Upper lobe of left lung (tissue), 6 donors: ENCODE measurements around the gene MAN1C1. TPM values are rescaled to one million over a fixed set of nuclear protein-coding genes. Genes with fewer than 3 reads are reported as not detected.

Experiments
- ATAC-seq, 2 donors: fragments of 200-7000 bp; cut with Tn5 transposase; one replicate each; pipeline ENCODE4 v1.9.1; 2022; ENCODE audit warnings: mild to moderate bottlenecking in 2 of 2, moderate library complexity in 2 of 2; ENCODE audit not compliant: low FRiP score in 2 of 2
- DNase-seq, 2 donors: peaks; one replicate each; pipeline ENCODE4 v3.0.0-alpha.2; 2019 to 2020
- H3K27ac ChIP-seq, 4 donors: fragments of 200-600 bp; sonication (generic); one replicate each; pipeline ENCODE4 v1.5.1; 2016 to 2019
- H3K27me3 ChIP-seq, 4 donors: fragments of 200-600 bp; sonication (generic); one replicate each; pipeline ENCODE4 v1.5.1; 2017 to 2019
- H3K36me3 ChIP-seq, 4 donors: fragments of 200-600 bp; sonication (generic); one replicate each; pipeline ENCODE4 v1.5.1; 2016 to 2019
- H3K4me1 ChIP-seq, 4 donors: fragments of 200-600 bp; sonication (generic); one replicate each; pipeline ENCODE4 v1.5.1; 2018 to 2019
- H3K4me3 ChIP-seq, 4 donors: fragments of 200-600 bp; sonication (generic); one replicate each; pipeline ENCODE4 v1.5.1; 2017 to 2019; ENCODE audit warnings: mild to moderate bottlenecking in 2 of 4, moderate library complexity in 1 of 4
- H3K9me3 ChIP-seq, 4 donors: fragments of 200-600 bp; sonication (generic); one replicate each; pipeline ENCODE4 v1.5.1; 2018 to 2019
- CTCF ChIP-seq, 6 experiments: fragments of 450-650 bp in 4 of 6; fragments of 200-600 bp in 2 of 6; sonication (generic) in 2 of 6; IDR thresholded peaks; one replicate each; pipeline ENCODE4 v1.5.1; 2016 to 2019; ENCODE audit warnings: antibody characterized with exemption in 6 of 6
- EP300 ChIP-seq, 4 donors: sonication (generic); formaldehyde crosslinking; IDR thresholded peaks; one replicate each; pipeline ENCODE4 v1.5.1; 2017; ENCODE audit warnings: antibody characterized with exemption in 4 of 4, control low read depth in 2 of 4
- POLR2A ChIP-seq, 4 donors: fragments of 450-650 bp; IDR thresholded peaks; one replicate each; pipeline ENCODE4 v1.5.1; 2016 to 2017; ENCODE audit warnings: antibody characterized with exemption in 4 of 4, mild to moderate bottlenecking in 2 of 4
- POLR2AphosphoS5 ChIP-seq, 2 donors: sonication (generic); formaldehyde crosslinking; IDR thresholded peaks; one replicate each; pipeline ENCODE4 v1.5.1; 2017; ENCODE audit warnings: antibody characterized with exemption in 2 of 2
- WGBS, 2 donors: methylation state at CpG; one replicate each; pipeline ENCODE4 v1.1.5; 2017 to 2018; 5-methylcytosine and 5-hydroxymethylcytosine counted together
- total RNA-seq, 6 donors: library from RNA; depleted of rRNA in 4 of 6; stranded (reverse); fragments of >200 nt in 4 of 6; gene quantifications; one replicate each; pipeline versions ENCODE4 v1.1.0 to v1.2.1, GENCODE V29; 2016 to 2021
- donor health status: DM: no; HTN: no; CAD: no; lungs with moderate emphysema.
- donor health status: DM: no; HTN: yes; CAD: no; lungs with severe emphysema.

Gene MAN1C1
- total RNA-seq, 6 donors from 2014 or later: 5.3 to 32.5 (median 16.2) TPM

GRCh38 chr1:25821630-25822091, 205.1 kb downstream of the MAN1C1 start:
- TF ChIP-seq EP300 (IDR thresholded peaks at IDR 0.05) (no peak), CTCF (IDR thresholded peaks at IDR 0.05) (no peak), POLR2A (IDR thresholded peaks at IDR 0.05) (no peak), POLR2AphosphoS5 (IDR thresholded peaks at IDR 0.05) (no peak)
- ATAC-seq (no peak), DNase-seq (peak in 1 of 2 donors; percentile 44)
- peaks cover 0 to 11% (median 9%) of the 10 kb centered on the region in 4 donors for H3K36me3 ChIP-seq
- peak overlapping the region in 2 of 4 donors; percentile 81 to 91 for H3K4me3 ChIP-seq
- H3K4me1 ChIP-seq: peaks cover 21 to 45% (median 30%) of the 10 kb centered on the region in 4 donors
- 55 to 66% methylated on average over 5 of the region's 5 CpGs for WGBS, 2 donors
- H3K9me3 ChIP-seq: no peaks in the 10 kb centered on the region
- H3K27ac ChIP-seq: peak overlapping the region in 1 of 4 donors; percentile 89
- H3K27me3 ChIP-seq: no peaks in the 10 kb centered on the region

- TF ChIP-seq POLR2AphosphoS5 (IDR thresholded peaks at IDR 0.05): no peak
- no peak for TF ChIP-seq CTCF (IDR thresholded peaks at IDR 0.05)
- TF ChIP-seq EP300 (IDR thresholded peaks at IDR 0.05): no peak
- no peak for TF ChIP-seq POLR2A (IDR thresholded peaks at IDR 0.05)
- Histone ChIP-seq H3K27ac (no peak overlapping the region), H3K27me3 (no peaks in the 10 kb centered on the region), H3K4me3 (no peak overlapping the region), H3K4me1 (peaks cover 14 to 22% (median 15%) of the 10 kb centered on the region in 4 donors), H3K9me3 (no peaks in the 10 kb centered on the region), H3K36me3 (peaks cover 17 to 50% (median 42%) of the 10 kb centered on the region in 4 donors)
- 89 to 96% methylated on average over 2 of the region's 2 CpGs for WGBS, 2 donors
- DNase-seq (no peak), ATAC-seq (no peak)
These were observed 209.0 kb downstream of the MAN1C1 start for GRCh38 chr1:25825605-25826004.

GRCh38 chr1:25826571-25826970, 210.0 kb downstream of the MAN1C1 start:
- H3K36me3 ChIP-seq: peaks cover 25 to 60% (median 50%) of the 10 kb centered on the region in 4 donors

GRCh38 chr1:25828491-25828890, 211.9 kb downstream of the MAN1C1 start:
- Histone ChIP-seq H3K9me3 (no peaks in the 10 kb centered on the region), H3K36me3 (peaks cover 35 to 79% (median 67%) of the 10 kb centered on the region in 4 donors), H3K4me1 (no peaks in the 10 kb centered on the region), H3K27ac (no peak overlapping the region), H3K27me3 (no peaks in the 10 kb centered on the region), H3K4me3 (no peak overlapping the region)
- DNase-seq: no peak
- WGBS, 2 donors: 62 to 67% methylated on average over 3 of the region's 3 CpGs
- no peak for TF ChIP-seq POLR2A (IDR thresholded peaks at IDR 0.05)
- no peak for TF ChIP-seq EP300 (IDR thresholded peaks at IDR 0.05)
- no peak for TF ChIP-seq CTCF (IDR thresholded peaks at IDR 0.05)
- no peak for TF ChIP-seq POLR2AphosphoS5 (IDR thresholded peaks at IDR 0.05)
- no peak for ATAC-seq

More at GRCh38 chr1:25826571-25826970, 210.0 kb downstream of the MAN1C1 start:
- H3K27me3 ChIP-seq: no peaks in the 10 kb centered on the region
- DNase-seq: no peak
- 95 to 96% methylated on average over 3 to 10 of the region's 10 CpGs for WGBS, 2 donors
- no peak for ATAC-seq
- TF ChIP-seq POLR2AphosphoS5 (IDR thresholded peaks at IDR 0.05) (no peak), EP300 (IDR thresholded peaks at IDR 0.05) (no peak)
- H3K4me1 ChIP-seq: peaks cover 5 to 12% (median 6%) of the 10 kb centered on the region in 4 donors
- H3K4me3 ChIP-seq: no peak overlapping the region
- H3K27ac ChIP-seq: no peak overlapping the region
- H3K9me3 ChIP-seq: no peaks in the 10 kb centered on the region

- Histone ChIP-seq H3K4me3 (no peak overlapping the region), H3K9me3 (no peaks in the 10 kb centered on the region), H3K27me3 (no peaks in the 10 kb centered on the region), H3K36me3 (peaks cover 35 to 84% (median 72%) of the 10 kb centered on the region in 4 donors), H3K4me1 (no peaks in the 10 kb centered on the region), H3K27ac (peak overlapping the region in 2 of 4 donors; percentile 0 to 54)
- DNase-seq (no peak), ATAC-seq (no peak)
- TF ChIP-seq POLR2AphosphoS5 (IDR thresholded peaks at IDR 0.05) (no peak), CTCF (IDR thresholded peaks at IDR 0.05) (no peak), POLR2A (IDR thresholded peaks at IDR 0.05) (no peak), EP300 (IDR thresholded peaks at IDR 0.05) (no peak)
- WGBS, 2 donors: 53 to 83% methylated on average over 1 of the region's 1 CpG
These were observed 212.5 kb downstream of the MAN1C1 start for GRCh38 chr1:25829046-25829445.
